GM12801 (cell line): ENCODE data around the gene DRD2.

Experiments
- TF ChIP-seq, protein P1 (sequence below): IDR thresholded peaks from one replicate; pipeline ENCODE4 v1.5.1; 2011; ENCODE audit warnings: control low read depth; ENCODE audit not compliant: insufficient read length; ENCODE audit errors: extremely low read depth

The DRD2 gene

DNA sequence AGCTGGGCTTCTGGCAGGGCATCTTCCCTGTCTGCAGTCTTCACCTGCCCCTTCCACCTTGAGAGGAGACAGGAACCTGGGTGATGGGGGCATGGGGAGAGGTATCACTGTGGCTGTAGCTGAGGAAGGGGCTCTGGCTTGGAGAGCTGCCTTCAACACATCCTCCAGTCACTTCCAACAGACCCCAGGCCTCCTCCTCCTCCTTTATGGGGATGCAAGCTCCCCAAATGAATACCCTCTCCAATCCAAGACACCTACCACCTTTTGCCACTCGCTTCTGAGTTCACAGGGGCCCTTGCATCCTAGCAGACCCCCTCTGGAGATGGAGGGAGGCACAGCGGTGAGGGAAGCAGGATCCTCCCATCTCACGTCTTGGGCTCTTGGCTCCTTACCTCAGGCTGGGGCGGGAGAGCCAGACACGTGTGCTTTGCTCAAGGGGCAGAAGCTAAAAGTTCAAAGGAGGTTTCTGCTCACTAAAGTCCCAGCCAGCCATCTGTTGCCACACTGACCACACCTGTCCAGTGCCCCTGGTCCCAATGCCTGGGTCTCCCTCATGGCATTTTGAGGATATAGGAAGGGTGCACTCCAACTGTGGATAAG, 74.5 kb downstream of the DRD2 start:
- TF ChIP-seq, protein P1, sequence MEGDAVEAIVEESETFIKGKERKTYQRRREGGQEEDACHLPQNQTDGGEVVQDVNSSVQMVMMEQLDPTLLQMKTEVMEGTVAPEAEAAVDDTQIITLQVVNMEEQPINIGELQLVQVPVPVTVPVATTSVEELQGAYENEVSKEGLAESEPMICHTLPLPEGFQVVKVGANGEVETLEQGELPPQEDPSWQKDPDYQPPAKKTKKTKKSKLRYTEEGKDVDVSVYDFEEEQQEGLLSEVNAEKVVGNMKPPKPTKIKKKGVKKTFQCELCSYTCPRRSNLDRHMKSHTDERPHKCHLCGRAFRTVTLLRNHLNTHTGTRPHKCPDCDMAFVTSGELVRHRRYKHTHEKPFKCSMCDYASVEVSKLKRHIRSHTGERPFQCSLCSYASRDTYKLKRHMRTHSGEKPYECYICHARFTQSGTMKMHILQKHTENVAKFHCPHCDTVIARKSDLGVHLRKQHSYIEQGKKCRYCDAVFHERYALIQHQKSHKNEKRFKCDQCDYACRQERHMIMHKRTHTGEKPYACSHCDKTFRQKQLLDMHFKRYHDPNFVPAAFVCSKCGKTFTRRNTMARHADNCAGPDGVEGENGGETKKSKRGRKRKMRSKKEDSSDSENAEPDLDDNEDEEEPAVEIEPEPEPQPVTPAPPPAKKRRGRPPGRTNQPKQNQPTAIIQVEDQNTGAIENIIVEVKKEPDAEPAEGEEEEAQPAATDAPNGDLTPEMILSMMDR: no peak

GRCh38 chr11:113398669-113399430, 76.3 kb downstream of the DRD2 start:
- TF ChIP-seq, protein P1: no peak

DNA sequence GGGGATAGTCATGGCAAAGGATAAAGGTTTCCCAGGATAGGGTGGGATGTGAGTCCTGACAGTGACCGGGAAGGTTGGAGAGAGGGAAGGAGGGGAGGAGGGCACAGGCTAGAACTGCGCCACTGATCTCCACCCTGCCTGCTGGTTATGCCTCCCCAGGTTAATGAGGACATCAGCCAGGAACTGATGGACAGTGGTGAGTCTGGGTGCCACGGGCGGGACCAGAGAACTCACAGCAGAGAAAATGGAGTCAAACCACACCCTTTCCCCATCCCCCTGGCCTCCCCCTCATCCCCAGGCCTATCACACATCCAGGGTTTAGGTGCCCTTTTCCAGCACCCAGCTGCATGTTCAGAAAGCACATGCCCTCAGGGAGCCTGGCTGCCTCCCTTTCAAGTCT, 77.4 kb downstream of the DRD2 start:
- TF ChIP-seq, protein P1: no peak

- TF ChIP-seq, protein P1: no peak
Observed at GRCh38 chr11:113397212-113397611, 78.0 kb downstream of the DRD2 start.

GRCh38 chr11:113396690-113397089, 78.5 kb downstream of the DRD2 start:
- TF ChIP-seq, protein P1: no peak

DNA sequence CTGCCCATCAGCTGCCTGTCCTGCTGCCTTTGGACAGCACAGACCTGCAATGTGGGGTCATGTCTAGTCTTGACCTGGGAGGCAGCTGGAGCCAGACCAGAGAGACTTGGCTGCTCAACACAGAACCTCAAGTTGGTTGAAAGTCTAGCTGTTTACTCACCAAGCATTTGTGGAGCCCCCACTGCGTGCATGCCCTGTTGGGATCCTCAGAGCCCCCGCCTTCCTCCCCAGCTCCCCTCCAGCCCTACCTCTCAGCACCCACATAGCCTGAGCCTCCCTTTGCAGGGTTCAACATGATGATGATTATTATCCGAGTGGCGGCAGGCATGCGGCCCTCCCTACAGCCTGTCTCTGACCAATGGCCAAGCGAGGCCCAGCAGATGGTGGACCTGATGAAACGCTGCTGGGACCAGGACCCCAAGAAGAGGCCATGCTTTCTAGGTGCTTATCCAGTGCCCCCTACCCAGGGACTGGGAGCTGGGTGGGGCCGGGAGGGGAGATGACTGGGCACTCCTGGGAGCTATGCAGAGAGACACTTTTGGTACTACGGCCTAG, 79.3 kb downstream of the DRD2 start:
- TF ChIP-seq, protein P1: no peak

DNA sequence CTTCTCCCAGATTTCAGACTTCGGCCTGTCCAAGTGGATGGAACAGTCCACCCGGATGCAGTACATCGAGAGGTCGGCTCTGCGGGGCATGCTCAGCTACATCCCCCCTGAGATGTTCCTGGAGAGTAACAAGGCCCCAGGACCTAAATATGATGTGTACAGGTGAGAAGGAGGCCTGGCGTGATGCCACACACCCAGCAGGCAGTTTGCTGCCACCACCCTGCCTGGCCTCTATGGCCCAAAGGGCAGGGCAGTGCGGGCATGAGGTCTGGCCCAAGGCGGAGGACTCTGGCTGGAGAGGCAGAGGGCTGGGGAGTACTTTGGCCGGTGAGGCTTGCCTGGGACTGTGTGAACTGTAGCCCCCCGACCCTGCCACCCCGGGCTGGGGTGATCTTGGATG, 80.3 kb downstream of the DRD2 start:
- TF ChIP-seq, protein P1: no peak
